Endodermal cell (in vitro differentiated cells): ENCODE data around the gene NUP107. TPM values are rescaled to one million over a fixed set of nuclear protein-coding genes. Genes with fewer than 3 reads are reported as not detected.

ENCODE experiments used
- DNase-seq: peaks from one replicate; pipeline ENCODE4 v3.0.0-alpha.2; 2017
- H3K27ac ChIP-seq: 2 replicates; pipeline ENCODE4 v1.5.1; 2013; ENCODE audit warnings: mild to moderate bottlenecking, low read depth, low read length, moderate library complexity
- H3K27me3 ChIP-seq: 2 replicates; pipeline ENCODE4 v1.6.1; 2013; ENCODE audit warnings: mild to moderate bottlenecking, low read length, moderate library complexity; ENCODE audit not compliant: insufficient read depth, control insufficient read depth, poor library complexity, severe bottlenecking
- H3K36me3 ChIP-seq: 2 replicates; pipeline ENCODE4 v1.7.0; 2013; ENCODE audit warnings: mild to moderate bottlenecking, low read length, moderate library complexity; ENCODE audit not compliant: control insufficient read depth, insufficient read depth
- H3K4me1 ChIP-seq: one replicate; pipeline ENCODE4 v1.7.0; 2013; ENCODE audit warnings: low read length; ENCODE audit not compliant: control insufficient read depth, insufficient read depth
- H3K4me3 ChIP-seq: 2 replicates; pipeline ENCODE4 v1.5.1; 2013; ENCODE audit warnings: mild to moderate bottlenecking, low read length, moderate library complexity
- H3K9ac ChIP-seq: 2 replicates; pipeline ENCODE4 v1.6.1; 2013; ENCODE audit warnings: mild to moderate bottlenecking, low read length, moderate library complexity; ENCODE audit not compliant: poor library complexity, severe bottlenecking; ENCODE audit errors: extremely low read depth
- H3K9me3 ChIP-seq: 2 replicates; pipeline ENCODE4 v1.6.1; 2013; ENCODE audit warnings: mild to moderate bottlenecking, low read length, moderate library complexity; ENCODE audit not compliant: control insufficient read depth
- H3K27ac Mint-ChIP-seq: 2 replicates; pipeline ENCODE4 v1.8.0; 2020; ENCODE audit warnings: mixed read lengths
- H3K27me3 Mint-ChIP-seq: 2 replicates; pipeline ENCODE4 v1.8.0; 2021; ENCODE audit warnings: mild to moderate bottlenecking, mixed read lengths; ENCODE audit not compliant: insufficient read depth
- H3K36me3 Mint-ChIP-seq: 2 replicates; pipeline ENCODE4 v1.8.0; 2020; ENCODE audit warnings: low read depth, mixed read lengths
- H3K4me1 Mint-ChIP-seq: 2 replicates; pipeline ENCODE4 v1.8.0; 2020; ENCODE audit warnings: mixed read lengths
- H3K4me3 Mint-ChIP-seq: 2 replicates; pipeline ENCODE4 v1.8.0; 2020; ENCODE audit warnings: mild to moderate bottlenecking, moderate library complexity, mixed read lengths
- H3K9me3 Mint-ChIP-seq: 2 replicates; pipeline ENCODE4 v1.8.0; 2020; ENCODE audit warnings: mild to moderate bottlenecking, mixed read lengths
- WGBS, 2 experiments: methylation state at CpG; one replicate each; pipeline versions ENCODE4 v1.1.5 to v1.1.7; 2013; ENCODE audit warnings: missing lambda C conversion rate in 2 of 2, mixed read lengths in 1 of 2; ENCODE audit not compliant: insufficient coverage in 1 of 2, insufficient read length in 1 of 2; 5-methylcytosine and 5-hydroxymethylcytosine counted together
- total RNA-seq, 2 donors: library from RNA; stranded (reverse); fragmentation: NEBNext Ultra II Directional in 1 of 2; extraction: Animal tissue kit (Norgen Biotek cat#: 25700) in 1 of 2; gene quantifications; 2 replicates in 1 of 2; 3 replicates in 1 of 2; pipeline ENCODE4 v1.2.1, GENCODE V29; 2021
- TF ChIP-seq, protein P1 (sequence below): fragments of 200-600 bp; sonication (generic); conservative IDR thresholded peaks from 2 replicates; pipeline ENCODE4 v1.5.0; 2021; ENCODE audit warnings: antibody characterized with exemption, mild to moderate bottlenecking

NUP107 gene
- total RNA-seq, 2 donors from 2014 or later = 116 to 130 TPM

DNA sequence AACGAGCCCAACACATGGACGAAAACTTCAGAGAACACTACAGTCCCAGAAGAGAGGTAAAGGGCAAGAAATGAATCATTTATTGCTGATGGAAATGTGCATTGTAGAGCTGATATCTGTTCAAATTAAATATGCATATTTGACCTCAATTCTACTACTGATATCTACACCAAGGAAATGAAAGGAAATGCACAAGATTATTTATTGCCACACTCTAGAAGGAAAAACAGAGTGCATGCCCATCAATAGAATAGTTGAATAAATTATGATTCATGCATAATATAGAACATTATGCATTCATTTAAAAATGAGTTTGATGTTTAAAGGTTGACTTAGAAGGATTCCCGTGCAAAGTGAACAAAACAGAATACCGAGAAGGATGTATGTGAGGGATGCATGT is 15.6 kb upstream of the NUP107 start:
- H3K4me1 Mint-ChIP-seq = peaks cover 8% of the 10 kb centered on the region
- 94 to 96% methylated on average over 4 of the region's 4 CpGs for WGBS, 2 experiments
- H3K36me3 ChIP-seq = no peaks in the 10 kb centered on the region

DNA sequence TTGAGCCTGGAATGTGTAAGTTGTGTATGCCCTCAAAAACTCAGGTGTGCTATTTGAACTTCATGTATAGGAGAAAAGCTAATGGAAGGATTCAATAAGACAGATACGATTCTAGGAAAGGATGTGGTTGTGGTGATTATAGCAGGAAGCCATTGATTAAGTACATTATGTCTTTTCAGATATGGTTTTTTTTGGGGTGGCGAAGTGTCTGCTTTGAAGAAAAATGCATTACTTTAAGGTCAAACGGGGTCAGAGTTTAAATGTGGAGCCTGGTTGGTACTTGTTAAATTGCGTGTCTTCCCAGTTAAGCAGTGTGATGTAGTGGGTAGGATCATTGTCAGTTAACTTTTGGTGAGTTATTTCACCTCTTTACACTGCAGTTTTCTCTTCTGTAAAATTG is 13.0 kb upstream of the NUP107 start:
- Histone ChIP-seq H3K9ac (no peak overlapping the region), H3K4me3 (no peak overlapping the region), H3K27me3 (no peaks in the 10 kb centered on the region), H3K9me3 (no peaks in the 10 kb centered on the region), H3K27ac (no peak overlapping the region), H3K4me1 (no peaks in the 10 kb centered on the region), H3K36me3 (no peaks in the 10 kb centered on the region)
- Mint-ChIP-seq H3K27ac (no peak overlapping the region), H3K36me3 (no peaks in the 10 kb centered on the region), H3K9me3 (no peaks in the 10 kb centered on the region), H3K27me3 (no peaks in the 10 kb centered on the region), H3K4me3 (no peak overlapping the region), H3K4me1 (peaks cover 3% of the 10 kb centered on the region)
- whole genome bisulfite sequencing, 2 experiments = 90 to 96% methylated on average over 4 of the region's 4 CpGs
- DNase-seq = no peak
- TF ChIP-seq, protein P1, sequence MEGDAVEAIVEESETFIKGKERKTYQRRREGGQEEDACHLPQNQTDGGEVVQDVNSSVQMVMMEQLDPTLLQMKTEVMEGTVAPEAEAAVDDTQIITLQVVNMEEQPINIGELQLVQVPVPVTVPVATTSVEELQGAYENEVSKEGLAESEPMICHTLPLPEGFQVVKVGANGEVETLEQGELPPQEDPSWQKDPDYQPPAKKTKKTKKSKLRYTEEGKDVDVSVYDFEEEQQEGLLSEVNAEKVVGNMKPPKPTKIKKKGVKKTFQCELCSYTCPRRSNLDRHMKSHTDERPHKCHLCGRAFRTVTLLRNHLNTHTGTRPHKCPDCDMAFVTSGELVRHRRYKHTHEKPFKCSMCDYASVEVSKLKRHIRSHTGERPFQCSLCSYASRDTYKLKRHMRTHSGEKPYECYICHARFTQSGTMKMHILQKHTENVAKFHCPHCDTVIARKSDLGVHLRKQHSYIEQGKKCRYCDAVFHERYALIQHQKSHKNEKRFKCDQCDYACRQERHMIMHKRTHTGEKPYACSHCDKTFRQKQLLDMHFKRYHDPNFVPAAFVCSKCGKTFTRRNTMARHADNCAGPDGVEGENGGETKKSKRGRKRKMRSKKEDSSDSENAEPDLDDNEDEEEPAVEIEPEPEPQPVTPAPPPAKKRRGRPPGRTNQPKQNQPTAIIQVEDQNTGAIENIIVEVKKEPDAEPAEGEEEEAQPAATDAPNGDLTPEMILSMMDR = no peak

More for the DNA sequence above, 15.6 kb upstream of the NUP107 start:
- no peaks in the 10 kb centered on the region for H3K9me3 ChIP-seq
- no peak for DNase-seq
- H3K27ac Mint-ChIP-seq = no peak overlapping the region
- no peaks in the 10 kb centered on the region for H3K9me3 Mint-ChIP-seq
- no peaks in the 10 kb centered on the region for H3K4me1 ChIP-seq
- no peak overlapping the region for H3K9ac ChIP-seq
- H3K27me3 ChIP-seq = no peaks in the 10 kb centered on the region
- no peak overlapping the region for H3K4me3 ChIP-seq
- TF ChIP-seq, protein P1 = no peak
- no peak overlapping the region for H3K4me3 Mint-ChIP-seq
- H3K27ac ChIP-seq = no peak overlapping the region
- H3K27me3 Mint-ChIP-seq = no peaks in the 10 kb centered on the region
- no peaks in the 10 kb centered on the region for H3K36me3 Mint-ChIP-seq

DNA sequence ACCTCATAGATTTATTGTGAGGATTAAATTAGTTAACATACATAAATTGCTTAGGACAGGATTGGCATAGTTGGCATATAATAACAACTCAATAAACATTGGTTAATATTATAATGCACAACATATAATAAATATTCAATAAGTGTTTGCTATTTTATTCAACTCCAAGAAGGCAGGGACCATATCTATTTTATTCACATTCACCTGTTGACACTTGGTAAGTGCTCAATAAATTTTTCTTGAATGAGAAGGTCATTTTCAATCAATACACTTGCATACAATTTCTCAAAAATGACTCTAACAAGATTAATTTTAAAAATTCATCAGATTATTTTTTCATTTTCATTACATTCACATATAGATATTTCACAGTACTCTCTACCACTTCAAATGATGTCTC is 12.4 kb upstream of the NUP107 start:
- H3K9ac ChIP-seq = no peak overlapping the region
- H3K4me3 ChIP-seq = no peak overlapping the region
- Mint-ChIP-seq H3K27me3 (no peaks in the 10 kb centered on the region), H3K36me3 (no peaks in the 10 kb centered on the region), H3K9me3 (no peaks in the 10 kb centered on the region), H3K27ac (no peak overlapping the region), H3K4me3 (no peak overlapping the region), H3K4me1 (peaks cover 3% of the 10 kb centered on the region)
- TF ChIP-seq, protein P1 = no peak
- no peaks in the 10 kb centered on the region for H3K9me3 ChIP-seq
- H3K27ac ChIP-seq = no peak overlapping the region
- no peaks in the 10 kb centered on the region for H3K4me1 ChIP-seq
- H3K27me3 ChIP-seq = no peaks in the 10 kb centered on the region
- no peaks in the 10 kb centered on the region for H3K36me3 ChIP-seq
- no peak for DNase-seq
